Vagina (tissue), 2 donors: ENCODE measurements around the gene VWA5B2.

Experiments
- POLR2AphosphoS5 ChIP-seq, 2 donors: sonication (generic); formaldehyde crosslinking; IDR thresholded peaks; one replicate each; pipeline ENCODE4 v1.9.0; 2017; ENCODE audit warnings: antibody characterized with exemption in 2 of 2, mild to moderate bottlenecking in 2 of 2, low read depth in 1 of 2; ENCODE audit not compliant: insufficient read depth in 1 of 2
- TF ChIP-seq, protein P1 (sequence below), 3 experiments: fragments of 450-650 bp in 2 of 3; fragments of 200-600 bp in 1 of 3; sonication (generic) in 1 of 3; IDR thresholded peaks; one replicate each; pipeline ENCODE4 v1.5.1; 2017 to 2019; ENCODE audit warnings: antibody characterized with exemption in 3 of 3, mild to moderate bottlenecking in 2 of 3, moderate library complexity in 2 of 3

DNA sequence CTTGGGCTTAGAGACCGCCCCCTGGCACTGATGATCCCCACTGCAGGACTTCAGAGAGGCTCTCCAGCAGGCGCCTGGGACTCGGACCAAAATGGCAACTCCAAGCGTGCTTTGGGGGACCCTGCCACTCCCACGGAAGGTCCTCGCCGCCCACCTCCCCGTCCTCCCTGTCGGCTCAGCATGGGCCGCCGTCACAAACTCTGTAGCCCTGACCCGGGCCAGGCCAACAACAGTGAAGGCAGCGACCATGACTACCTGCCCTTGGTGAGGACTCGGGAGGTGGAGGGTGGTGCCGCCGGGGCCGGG, 11.7 kb downstream of the VWA5B2 start:
- TF ChIP-seq, protein P1, sequence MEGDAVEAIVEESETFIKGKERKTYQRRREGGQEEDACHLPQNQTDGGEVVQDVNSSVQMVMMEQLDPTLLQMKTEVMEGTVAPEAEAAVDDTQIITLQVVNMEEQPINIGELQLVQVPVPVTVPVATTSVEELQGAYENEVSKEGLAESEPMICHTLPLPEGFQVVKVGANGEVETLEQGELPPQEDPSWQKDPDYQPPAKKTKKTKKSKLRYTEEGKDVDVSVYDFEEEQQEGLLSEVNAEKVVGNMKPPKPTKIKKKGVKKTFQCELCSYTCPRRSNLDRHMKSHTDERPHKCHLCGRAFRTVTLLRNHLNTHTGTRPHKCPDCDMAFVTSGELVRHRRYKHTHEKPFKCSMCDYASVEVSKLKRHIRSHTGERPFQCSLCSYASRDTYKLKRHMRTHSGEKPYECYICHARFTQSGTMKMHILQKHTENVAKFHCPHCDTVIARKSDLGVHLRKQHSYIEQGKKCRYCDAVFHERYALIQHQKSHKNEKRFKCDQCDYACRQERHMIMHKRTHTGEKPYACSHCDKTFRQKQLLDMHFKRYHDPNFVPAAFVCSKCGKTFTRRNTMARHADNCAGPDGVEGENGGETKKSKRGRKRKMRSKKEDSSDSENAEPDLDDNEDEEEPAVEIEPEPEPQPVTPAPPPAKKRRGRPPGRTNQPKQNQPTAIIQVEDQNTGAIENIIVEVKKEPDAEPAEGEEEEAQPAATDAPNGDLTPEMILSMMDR (IDR thresholded peaks at IDR 0.05), result no peak
- TF ChIP-seq POLR2AphosphoS5 (IDR thresholded peaks at IDR 0.05; ENCODE audit: insufficient read depth in 1 of 2, low read depth in 1 of 2), result no peak
